Esophagus squamous epithelium (tissue), 4 donors: ENCODE results near the gene OXCT1.

ENCODE experiments used
- CTCF ChIP-seq, 6 experiments: fragments of 450-650 bp in 4 of 6; fragments of 200-600 bp in 2 of 6; sonication (generic) in 2 of 6; IDR thresholded peaks; one replicate each; pipeline ENCODE4 v1.5.1; 2016 to 2019; ENCODE audit warnings: antibody characterized with exemption in 6 of 6, mild to moderate bottlenecking in 4 of 6, moderate library complexity in 4 of 6
- POLR2A ChIP-seq, 4 donors: fragments of 450-650 bp; IDR thresholded peaks; one replicate each; pipeline ENCODE4 v1.6.1; 2017; ENCODE audit warnings: antibody characterized with exemption in 4 of 4, mild to moderate bottlenecking in 4 of 4, moderate library complexity in 3 of 4

GRCh38 chr5:41869151-41869723, 988 bp downstream of the OXCT1 start:
- TF ChIP-seq CTCF (IDR thresholded peaks at IDR 0.05) (no peak), POLR2A (IDR thresholded peaks at IDR 0.05) (no peak)
